NCI-H128 (cell line): ENCODE measurements around the gene FALEC.

ENCODE experiments used
- DNase-seq: peaks from one replicate; lab custom pipeline; 2025; ENCODE audit not compliant: unreplicated experiment; lab: John Stamatoyannopoulos, UW

FALEC gene

DNA sequence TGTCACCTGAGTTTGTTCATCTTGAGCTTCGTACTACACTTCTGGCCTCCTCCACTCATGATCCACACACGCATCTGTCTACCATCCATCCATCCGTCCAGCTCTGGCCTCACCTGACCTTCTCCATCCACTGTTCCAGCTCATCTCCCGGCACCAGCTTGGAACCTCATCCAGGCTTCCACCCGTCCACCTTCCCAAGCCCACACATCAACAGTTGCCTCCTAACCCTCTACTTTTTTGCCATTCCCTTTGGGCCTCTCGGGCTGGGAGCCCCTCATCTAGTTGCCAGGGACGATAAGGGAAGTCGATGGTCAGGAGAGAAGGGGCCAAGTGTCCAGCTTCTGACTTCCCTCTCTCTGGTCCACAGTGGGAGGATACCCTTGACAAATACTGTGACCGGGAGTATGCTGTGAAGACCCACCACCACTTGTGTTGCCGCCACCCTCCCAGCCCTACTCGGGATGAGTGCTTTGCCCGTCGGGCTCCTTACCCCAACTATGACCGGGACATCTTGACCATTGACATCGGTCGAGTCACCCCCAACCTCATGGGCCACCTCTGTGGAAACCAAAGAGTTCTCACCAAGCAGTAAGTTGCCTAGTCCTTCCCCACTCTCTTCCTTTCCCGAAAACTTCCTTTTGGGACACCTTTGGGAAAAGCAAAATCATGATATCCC, 3.4 kb upstream of the FALEC start:
- no peak for DNase-seq

DNA sequence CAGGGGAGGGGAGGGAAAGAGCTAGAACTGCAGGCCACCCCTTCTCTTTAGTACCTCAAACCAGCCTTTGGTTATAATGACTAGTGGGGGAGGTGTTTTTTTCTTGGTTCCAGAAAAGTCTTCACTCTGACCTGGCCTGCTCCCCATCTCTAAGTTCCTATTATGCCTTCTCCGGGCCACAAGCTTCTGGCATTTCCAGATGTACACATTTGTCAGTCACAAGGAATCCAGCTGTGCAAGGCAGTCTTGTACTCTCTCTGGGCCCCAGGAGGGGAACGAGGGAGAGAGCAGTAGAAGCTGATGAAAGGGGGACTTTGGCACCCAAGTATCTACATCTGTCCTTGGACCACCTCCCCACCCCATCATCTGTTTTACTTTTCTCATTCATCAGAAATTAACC, 2.7 kb upstream of the FALEC start:
- no peak for DNase-seq

DNA sequence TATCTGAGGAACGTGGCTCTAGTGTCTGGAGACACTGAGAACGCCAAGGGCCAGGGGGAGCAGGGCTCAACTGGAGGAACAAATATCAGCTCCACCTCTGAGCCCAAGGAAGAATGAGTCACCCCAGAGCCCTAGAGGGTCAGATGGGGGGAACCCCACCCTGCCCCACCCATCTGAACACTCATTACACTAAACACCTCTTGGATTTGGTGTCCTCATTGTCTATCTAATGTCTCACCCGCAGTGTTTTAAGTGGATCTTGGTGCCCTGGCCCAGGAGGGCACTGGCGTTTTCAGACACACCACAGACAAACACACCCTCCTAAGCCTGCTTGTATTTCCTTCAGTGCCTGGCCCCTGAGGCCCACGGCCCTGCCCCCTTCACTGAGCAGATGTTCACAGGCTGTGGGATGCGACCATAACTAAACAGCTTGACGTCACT, 2.2 kb upstream of the FALEC start:
- DNase-seq: no peak

DNA sequence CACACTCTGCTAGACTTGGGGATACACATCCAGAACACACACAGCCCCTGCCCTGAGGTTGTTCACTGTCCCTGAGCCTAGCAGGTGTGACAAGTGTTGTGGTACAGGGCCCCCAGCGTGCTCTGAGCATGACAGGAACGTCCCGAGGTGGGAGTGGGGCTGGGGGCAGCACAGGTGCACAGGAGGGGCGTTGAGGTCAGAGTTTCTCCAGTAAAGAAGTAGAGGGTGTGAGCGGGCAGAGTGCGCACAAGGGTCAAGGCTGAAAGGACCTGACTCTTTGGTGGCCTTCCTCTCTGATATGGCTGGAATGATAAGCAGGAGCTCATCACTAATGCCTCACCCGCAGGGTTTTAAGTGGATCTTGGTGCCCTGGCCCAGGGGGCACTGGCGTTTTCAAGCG, 1.3 kb upstream of the FALEC start:
- no peak for DNase-seq

DNA sequence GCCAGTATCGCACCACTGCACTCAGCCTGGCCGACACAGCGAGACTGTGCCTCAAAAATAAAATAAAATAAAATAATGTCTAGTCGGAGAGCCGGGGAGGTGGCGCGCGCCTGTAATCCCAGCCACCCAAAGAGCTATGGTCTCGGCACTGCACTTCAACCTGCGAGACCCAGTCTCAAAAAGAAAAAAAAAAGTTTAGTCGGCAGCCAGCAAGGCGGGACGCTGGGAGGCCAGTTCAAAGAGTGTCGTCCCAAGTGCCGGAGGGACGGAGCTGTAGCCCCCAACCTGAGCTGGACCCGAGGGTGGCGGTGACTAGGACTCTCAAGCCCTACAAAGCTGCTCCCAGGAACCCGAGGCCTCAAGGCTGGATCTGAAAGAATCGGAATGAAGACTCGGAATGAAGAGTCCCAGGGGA, 632 bp upstream of the FALEC start:
- no peak for DNase-seq

DNA sequence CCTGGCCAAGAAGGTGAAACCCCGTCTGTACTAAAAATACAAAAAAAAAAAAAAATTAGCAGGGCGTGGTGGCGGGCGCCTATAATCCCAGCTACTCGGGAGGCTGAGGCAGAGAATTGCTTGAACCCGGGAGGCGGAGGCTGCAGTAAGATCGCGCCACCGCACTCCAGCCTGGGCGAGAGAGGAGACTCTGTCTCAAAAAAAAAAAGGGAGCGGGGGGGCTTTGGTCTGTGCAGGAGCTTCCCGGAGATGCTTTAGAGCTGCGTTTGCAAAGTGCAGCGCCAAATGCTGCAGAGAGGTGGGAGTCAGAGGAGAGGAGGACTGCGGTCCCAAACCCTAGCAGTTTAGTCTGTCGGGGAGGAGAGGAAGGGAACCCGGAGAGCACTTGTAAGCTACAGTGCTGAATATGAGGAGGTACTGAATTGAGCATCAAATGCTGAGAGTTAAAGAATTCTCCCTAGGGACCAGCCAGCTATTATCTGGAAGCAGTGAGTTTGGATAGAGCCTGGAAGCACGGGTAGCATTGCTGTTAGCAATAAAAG, 569 bp downstream of the FALEC start:
- peak; percentile 43 for DNase-seq

DNA sequence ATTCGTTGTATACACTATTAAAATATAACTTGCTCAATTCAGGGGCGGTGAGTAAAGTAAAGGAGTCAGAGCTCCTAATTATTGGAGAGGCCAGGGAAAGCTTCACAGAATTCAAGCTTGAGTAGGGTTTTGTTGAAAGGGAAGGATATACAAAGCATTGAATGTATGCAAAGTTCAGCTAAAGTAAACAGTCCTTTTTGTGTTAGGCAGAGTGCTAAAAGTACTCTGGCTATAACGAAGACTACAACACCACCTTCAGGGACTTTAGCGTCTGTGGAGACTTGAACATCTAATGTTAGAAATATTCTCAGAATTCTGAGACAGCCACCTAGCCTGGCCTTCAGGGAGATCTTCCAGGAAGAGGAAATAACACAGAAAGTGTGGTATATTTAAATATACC, 1.1 kb downstream of the FALEC start:
- DNase-seq: peak; percentile 38

DNA sequence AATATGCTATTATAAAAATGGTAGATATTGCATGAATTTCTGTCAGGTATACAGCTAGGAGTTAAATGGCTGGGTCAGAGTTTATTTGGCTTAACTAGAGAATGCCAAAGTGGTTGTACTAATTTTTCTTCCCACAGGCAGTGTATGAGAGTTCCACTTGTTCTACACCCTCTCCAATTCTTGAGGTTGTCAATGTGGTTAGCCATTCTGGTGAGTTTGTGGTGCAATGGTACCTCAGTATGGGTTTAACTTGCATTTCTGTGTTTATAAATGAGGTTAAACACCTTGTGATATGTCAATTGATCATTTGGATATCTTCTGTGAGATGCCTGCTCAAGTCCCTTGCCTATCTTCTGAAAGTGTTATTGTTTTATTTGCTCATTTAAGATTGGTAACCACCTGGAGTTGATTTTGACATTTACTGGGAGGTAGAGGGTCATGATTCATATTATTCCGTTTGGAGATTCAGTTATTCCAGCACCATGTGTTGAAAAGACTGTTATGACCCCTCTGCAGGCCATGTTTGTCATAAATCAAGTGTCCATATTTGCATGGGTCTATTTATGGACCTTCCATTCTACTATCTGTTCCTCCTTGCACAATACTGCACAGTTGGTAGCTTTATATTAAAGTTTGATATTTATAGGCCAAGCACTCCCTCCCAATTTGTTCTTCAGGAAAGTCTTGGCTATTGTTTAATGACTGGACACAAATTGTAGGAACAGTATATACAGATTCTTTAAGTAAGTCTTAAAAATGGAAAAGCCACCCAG, 5.8 kb downstream of the FALEC start:
- no peak for DNase-seq

DNA sequence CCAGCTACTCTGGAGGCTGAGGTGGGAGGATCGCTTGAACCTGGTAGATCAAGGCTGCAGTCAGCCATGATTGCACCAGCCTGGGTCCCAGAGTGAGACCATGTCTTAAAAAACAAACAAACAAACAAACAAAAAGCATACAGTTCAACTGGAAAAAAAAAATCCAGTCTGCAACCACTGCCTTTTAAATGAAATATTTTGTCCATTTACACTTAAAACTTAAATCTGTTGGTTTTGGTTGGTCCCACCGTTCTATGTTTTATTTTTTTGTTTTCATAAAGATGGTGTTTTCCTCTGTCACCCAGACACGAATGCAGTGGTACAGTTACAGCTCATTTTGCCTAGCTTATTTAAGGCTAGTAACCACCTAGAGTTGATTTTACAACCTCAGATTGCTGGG, 9.8 kb downstream of the FALEC start:
- DNase-seq: no peak

DNA sequence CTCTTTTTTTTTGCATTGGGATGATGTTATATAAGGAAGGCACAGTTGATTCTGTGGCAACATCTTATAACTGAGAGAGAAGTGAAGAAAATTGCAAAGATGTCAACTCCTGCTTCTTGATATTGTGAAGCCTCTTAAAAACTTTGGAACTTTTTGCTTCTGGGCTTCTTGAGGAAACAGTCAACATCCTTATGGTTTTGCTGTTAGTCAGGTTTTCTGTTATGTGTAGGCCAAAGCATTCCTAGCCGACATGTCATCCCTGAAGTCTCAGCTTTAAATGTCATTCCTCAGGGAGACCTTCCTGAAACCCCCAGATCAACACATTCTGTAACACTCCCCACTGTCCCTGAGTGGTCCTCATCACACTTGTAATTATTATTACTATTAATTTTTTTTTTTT, 12.6 kb downstream of the FALEC start:
- DNase-seq: no peak

DNA sequence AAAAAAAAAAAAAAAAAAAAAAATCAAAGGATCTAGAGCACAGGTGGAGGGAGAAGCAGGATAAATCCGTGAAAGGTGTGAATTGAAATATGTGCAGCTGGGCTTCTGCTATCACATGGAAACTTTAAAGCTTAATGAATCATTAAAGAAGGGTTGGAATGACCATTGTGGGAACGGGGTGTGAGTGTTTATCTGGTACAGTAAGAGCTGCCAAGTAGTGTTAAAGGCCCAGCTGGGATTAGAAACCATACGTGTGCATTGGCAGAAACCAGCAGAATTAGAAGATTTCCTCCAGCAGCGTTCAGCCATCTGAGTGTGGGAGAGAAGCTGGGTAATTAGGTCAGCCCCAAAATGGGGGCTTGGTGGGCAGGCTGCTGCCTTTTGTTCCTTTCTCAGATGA, 13.5 kb downstream of the FALEC start:
- DNase-seq: no peak

DNA sequence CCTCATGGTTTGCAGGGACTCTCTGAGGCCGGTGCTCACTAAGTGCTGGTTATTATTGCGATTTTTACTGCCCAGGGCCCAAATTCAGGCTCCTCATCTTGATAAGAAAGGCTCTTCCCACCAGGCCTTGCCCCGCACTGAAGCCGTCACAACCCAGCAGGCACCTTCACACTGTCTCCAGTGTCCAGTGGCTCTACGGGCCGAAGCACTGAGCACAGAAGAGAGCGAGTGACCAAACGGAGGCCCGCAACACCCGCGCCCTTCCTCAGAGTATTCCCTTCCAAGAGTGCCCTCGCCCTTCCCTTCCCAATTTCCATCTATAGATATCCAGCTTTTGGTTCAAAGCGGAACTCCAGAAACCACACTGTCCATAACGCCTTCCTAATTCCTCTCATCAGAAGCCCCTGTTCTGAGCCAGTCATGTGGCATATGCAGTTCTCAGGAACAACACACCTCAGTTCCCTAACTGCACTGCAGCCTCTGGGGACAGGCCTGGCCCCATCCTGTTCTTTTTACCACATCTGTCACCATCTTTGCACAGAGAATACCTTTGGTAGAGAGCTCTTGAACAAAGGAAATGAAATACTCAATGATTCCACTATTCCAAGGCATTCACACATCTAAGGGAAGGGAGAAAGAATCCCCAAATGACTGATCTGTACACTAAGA, 15.1 kb downstream of the FALEC start:
- DNase-seq: no peak

DNA sequence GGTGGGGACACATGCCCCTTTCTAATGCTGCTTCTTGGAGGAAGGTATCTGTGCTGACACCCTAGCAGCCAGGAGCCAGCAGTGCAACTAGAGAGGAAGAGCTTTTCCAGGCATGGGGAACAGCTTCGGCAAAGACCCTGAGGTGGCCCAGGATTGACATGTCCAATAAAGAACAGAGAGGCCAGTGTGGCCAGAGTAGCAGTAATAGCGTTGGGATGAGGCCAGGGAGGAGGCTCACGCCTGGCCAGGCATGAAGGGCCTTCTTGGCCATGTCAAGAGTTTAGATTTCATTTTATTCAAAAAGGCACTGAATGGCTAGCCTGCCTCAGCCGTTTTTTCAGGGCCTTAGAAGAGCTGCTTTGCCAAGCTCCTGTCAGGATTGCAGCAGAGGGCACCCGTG, 17.3 kb downstream of the FALEC start:
- no peak for DNase-seq

DNA sequence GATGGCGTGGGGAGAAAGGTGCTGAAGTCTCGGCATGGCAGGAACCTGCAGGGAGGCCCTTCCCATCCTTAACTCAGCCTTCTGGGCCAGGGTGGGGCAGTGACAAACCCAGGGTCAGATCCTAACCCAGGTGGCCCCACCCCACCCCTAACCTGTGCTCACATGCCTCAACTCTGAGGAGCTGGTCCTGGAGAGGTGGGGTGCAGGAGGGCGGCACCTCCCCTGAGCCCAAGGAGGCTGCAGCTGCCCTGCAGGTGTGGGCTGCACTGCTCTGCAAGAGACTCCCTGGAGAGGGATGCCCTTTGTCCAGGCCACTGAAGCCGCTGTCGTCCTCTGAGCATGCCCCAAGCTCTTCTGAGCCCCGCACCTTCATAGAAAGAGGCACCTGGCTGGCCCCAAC, 18.4 kb downstream of the FALEC start:
- DNase-seq: no peak

DNA sequence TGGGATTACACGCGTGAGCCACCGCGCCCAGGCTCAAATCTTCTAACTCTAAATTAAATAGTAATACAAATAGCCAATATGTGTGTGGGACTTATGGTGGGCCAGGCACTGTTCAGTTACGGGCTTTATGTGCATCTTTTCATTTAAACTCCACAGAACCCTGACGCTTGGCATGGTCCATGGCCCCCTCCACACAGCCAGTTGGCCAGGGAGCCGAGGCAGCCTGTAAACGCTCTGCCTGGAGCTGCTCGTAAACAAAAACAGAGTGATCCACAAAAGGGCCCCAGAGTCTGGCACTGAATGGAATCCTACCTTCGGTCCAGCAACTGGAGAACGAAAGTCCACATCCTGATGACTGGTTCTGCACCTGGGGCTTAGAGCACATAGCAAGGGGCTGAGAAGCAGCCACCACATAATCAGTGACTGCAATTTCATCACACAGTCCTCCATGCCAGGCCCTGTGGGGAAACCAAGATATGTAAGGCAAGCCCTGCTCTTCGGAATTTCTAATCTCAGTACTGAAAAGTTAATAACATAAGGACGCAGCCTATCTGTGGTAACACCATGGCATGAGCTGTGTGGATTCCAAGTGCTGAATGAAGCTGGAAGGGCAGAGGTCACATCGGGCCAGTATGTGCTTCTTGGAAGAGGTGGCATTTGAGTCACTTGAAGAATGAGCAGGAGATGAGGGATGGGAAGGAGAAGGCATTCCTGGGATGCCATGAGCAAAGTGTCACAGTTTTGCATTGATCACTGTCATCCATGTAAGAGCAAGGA, 20.1 kb downstream of the FALEC start:
- no peak for DNase-seq

DNA sequence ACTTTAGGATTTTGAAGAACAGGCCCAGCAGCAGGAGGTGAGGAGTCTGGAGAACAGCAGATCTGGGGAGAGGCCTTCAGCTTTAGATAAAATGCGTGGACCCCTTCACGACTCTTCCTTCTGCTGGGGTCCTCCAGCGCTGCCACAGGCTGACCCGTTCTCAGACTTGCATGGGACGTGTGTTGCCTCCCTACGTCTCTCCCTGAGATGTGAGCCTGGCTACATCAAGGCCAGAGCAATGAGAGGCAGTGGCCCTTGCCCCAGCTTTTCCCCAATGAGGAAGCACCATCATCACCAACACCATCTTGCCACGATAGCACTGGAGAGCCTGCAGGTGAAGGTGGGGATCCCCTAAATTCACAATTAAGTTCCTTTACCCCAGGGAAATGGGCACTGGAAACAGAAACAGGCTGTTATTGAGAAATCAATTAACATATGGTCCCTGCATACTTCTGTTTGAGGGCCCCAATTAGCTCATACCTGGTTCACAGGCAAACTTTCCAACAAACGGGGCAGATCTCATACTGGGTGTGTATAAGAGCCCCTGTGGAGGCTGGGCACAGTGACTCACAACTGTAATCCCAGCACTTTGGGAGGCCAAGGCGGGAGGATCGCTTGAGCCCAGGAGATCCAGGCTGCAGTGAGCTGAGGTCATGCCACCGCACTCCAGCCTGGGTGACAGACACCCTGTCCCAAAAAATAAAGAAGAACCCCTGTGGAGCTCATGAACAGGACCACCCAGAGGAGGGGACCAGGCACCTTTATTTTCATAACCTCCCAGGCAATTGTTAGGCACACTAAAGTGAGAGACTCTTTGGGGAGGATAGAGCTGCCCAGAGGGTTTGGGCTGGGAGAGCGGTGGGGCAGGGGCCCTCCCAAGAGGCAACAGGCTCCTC, 21.5 kb downstream of the FALEC start:
- DNase-seq: no peak

DNA sequence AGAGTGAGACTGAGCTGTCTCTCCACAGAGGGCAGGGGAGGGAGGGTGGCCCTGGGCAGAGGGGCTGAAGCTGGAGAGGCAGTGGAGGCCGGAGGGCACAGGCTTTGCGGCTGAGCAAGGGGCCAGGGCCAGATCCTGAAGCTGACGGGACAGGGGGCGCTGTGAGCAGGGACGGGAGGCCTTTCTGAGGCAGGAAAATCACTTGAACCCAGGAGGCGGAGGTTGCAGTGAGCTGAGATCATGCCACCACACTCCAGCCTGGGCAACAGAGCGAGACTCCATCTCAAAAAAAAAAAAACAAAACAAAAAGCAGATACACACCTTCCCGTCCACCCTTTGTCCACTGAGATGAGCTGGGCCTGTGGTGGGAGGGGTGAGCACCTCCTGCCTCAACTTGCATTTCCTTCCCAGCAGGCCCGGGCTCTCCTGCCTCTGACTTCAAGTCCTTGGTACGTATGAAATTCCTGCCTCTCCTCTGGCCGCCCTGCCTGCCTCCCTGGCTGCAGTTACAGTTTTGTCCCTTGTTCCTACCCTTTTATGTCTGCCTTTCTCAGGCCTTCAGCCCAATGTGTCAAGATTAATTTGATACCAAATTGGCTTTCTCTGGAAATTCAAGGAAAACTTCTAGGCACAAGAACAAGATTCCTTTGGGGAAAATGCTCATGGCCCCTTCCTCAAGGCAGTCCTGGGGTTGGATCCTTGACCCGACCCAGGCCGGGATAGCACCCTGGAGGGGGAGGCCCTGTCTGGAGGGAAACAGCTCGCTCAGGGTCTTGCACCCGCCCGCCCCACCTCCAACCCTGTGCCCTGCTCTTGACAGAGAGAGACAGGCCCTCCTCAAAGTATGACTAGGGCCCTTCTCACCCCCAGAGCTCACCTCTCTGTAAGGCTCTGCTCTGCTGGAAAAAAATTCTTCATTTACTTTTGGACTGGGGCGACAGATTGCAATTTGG, 22.5 kb downstream of the FALEC start:
- no peak for DNase-seq

DNA sequence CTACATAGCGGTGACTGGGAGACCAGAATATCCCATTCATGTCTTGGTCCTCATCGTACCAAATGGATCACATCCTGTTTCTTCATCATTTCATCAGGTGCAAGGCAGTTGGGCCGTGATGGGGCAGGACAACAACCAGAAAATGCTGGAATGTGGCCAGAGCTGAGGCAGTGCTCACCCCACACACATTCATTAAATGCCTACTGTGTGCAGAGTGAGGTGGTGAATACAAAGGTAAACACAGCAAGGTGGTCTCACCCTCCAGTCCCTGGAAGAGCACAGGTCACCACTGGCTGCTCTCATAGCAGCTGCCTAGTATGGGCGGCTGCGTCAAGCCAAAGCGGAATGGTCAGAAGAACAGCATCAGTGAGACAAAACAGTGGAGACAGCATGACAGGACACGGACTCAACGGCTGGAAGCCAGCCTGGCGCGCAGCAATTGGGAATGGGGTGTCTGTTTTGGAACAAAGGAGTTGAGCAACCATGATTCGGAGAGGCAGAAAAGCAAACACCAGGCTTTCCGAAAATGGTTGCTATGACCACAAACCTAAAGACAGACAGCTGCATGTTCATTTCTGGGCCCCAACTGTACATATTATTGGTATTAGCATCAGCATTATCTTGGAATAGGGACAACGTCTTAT, 28.1 kb downstream of the FALEC start:
- no peak for DNase-seq

DNA sequence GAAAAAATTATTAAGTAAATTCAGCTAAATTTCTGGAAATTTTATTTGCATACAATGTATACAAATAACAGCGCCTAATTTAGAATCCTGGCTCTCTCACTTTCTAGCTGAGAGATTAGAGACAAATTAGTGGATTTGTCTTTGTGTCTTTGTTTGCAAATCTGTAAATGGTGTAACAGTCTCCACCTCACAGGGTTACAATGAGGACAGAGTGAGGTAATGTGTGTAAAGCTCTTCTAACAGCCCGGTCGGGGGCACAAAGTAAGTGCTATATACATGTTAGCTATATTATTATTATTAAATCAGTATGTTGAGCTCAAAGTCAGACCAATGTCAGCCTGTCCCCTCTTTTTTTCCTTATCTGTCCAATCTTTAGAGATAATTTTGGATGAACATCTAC, 28.7 kb downstream of the FALEC start:
- no peak for DNase-seq
